GM12872 (cell line): ENCODE measurements around the gene TUBA4B.

Experiments used
- CTCF ChIP-seq: IDR thresholded peaks from 3 replicates; pipeline ENCODE4 v1.5.1; 2011; ENCODE audit warnings: low read depth, mild to moderate bottlenecking, low read length, moderate library complexity; ENCODE audit not compliant: insufficient read depth

The TUBA4B gene

GRCh38 chr2:219214141-219214540, 38.9 kb upstream of the TUBA4B start:
- no peak for TF ChIP-seq CTCF

GRCh38 chr2:219214786-219215185, 38.3 kb upstream of the TUBA4B start:
- no peak for TF ChIP-seq CTCF

GRCh38 chr2:219215871-219216534, 37.0 kb upstream of the TUBA4B start:
- TF ChIP-seq CTCF: no peak

- no peak for TF ChIP-seq CTCF
Measured at GRCh38 chr2:219216535-219216915, 36.5 kb upstream of the TUBA4B start.

- no peak for TF ChIP-seq CTCF
Measured at GRCh38 chr2:219218217-219218731, 34.8 kb upstream of the TUBA4B start.

GRCh38 chr2:219218732-219219701, 34.0 kb upstream of the TUBA4B start, which contains the start of gene ABCB6:
Gene ABCB6 (minus strand): TSS chr2:219218958. CDS start chr2:219218673, 285 bp downstream.
- no peak for TF ChIP-seq CTCF
